IMR-90 (cell line): Measurements from ENCODE around the gene SLC7A6OS. TPM values are rescaled to one million over a fixed set of nuclear protein-coding genes. Genes with fewer than 3 reads are reported as not detected.

Experiments used
- ATAC-seq: fragments of 200-7000 bp; cut with Tn5 transposase; 2 replicates; pipeline ENCODE4 v1.9.1; 2020; ENCODE audit warnings: low read depth, mild to moderate bottlenecking, moderate library complexity
- BruUV-seq: library from RNA; stranded (reverse); fragments of 400-500 nt; replicated peaks from 2 replicates; lab custom pipeline; 2021; lab: Mats Ljungman, UMichigan
- CTCF ChIA-PET: fragments of 300-600 bp; formaldehyde crosslinking; extraction: SDS; loops from one replicate; lab custom pipeline; 2021; ENCODE audit warnings: antibody characterized with exemption; lab: Yijun Ruan, JAX
- POLR2A ChIA-PET: fragments of 300-600 bp; sonication (Branson Sonifier 250); formaldehyde crosslinking; loops from one replicate; lab custom pipeline; 2022; ENCODE audit warnings: antibody characterized with exemption; ENCODE audit not compliant: unreplicated experiment; lab: Charles Lee
- DNase-seq: peaks from one replicate; pipeline ENCODE4 v3.0.0; 2013
- H2AFZ ChIP-seq: replicated peaks from 2 replicates; pipeline ENCODE3; 2013; ENCODE audit warnings: low read length, mild to moderate bottlenecking; ENCODE audit not compliant: poor library complexity
- H2AK5ac ChIP-seq: 2 replicates; pipeline ENCODE4 v1.6.1; 2013; ENCODE audit warnings: low read depth, low read length, inconsistent platforms
- H2AK9ac ChIP-seq: replicated peaks from 2 replicates; pipeline ENCODE3; 2013; ENCODE audit warnings: mild to moderate bottlenecking, low read depth, low read length, moderate library complexity; ENCODE audit not compliant: poor library complexity
- H2BK120ac ChIP-seq: 2 replicates; pipeline ENCODE4 v1.6.1; 2013; ENCODE audit warnings: low read depth, low read length, inconsistent platforms
- H2BK15ac ChIP-seq: 3 replicates; pipeline ENCODE4 v1.6.1; 2013; ENCODE audit warnings: low read depth, low read length, inconsistent platforms
- H2BK20ac ChIP-seq: 2 replicates; pipeline ENCODE4 v1.6.1; 2013; ENCODE audit warnings: low read depth, mild to moderate bottlenecking, inconsistent platforms, low read length, moderate library complexity
- H2BK5ac ChIP-seq: 2 replicates; pipeline ENCODE4 v1.6.1; 2013; ENCODE audit warnings: mild to moderate bottlenecking, low read depth, low read length, inconsistent platforms; ENCODE audit not compliant: poor library complexity, severe bottlenecking
- H3K14ac ChIP-seq: replicated peaks from 2 replicates; pipeline ENCODE4 v1.6.1; 2013; ENCODE audit warnings: low read depth, low read length, inconsistent platforms
- H3K18ac ChIP-seq: 2 replicates; pipeline ENCODE4 v1.6.1; 2013; ENCODE audit warnings: low read depth, low read length, control low read depth
- H3K23ac ChIP-seq: 2 replicates; pipeline ENCODE4 v1.6.1; 2013; ENCODE audit warnings: low read depth, low read length, inconsistent platforms
- H3K27ac ChIP-seq: 2 replicates; pipeline ENCODE4 v1.5.1; 2013; ENCODE audit warnings: mild to moderate bottlenecking, control low read depth, low read length; ENCODE audit not compliant: insufficient read depth
- H3K27me3 ChIP-seq: 2 replicates; pipeline ENCODE4 v1.6.1; 2013; ENCODE audit warnings: low read length; ENCODE audit not compliant: control insufficient read depth, insufficient read depth
- H3K36me3 ChIP-seq: 2 replicates; pipeline ENCODE4 v1.6.1; 2013; ENCODE audit warnings: low read length, mixed read lengths; ENCODE audit not compliant: control insufficient read depth, insufficient read depth
- H3K4ac ChIP-seq: 2 replicates; pipeline ENCODE4 v1.6.1; 2013; ENCODE audit warnings: low read depth, low read length, inconsistent platforms
- H3K4me1 ChIP-seq: 2 replicates; pipeline ENCODE4 v1.6.1; 2013; ENCODE audit warnings: low read length, mixed read lengths; ENCODE audit not compliant: control insufficient read depth, insufficient read depth
- H3K4me2 ChIP-seq: 2 replicates; pipeline ENCODE4 v1.6.1; 2013; ENCODE audit warnings: low read depth, mild to moderate bottlenecking, control low read depth, low read length, moderate library complexity
- H3K4me3 ChIP-seq: 2 replicates; pipeline ENCODE4 v1.5.1; 2013; ENCODE audit warnings: low read depth, mild to moderate bottlenecking, control low read depth, low read length, moderate library complexity; ENCODE audit not compliant: insufficient read depth
- H3K56ac ChIP-seq: 2 replicates; pipeline ENCODE4 v1.6.1; 2013; ENCODE audit warnings: low read length, inconsistent platforms; ENCODE audit not compliant: insufficient read depth; ENCODE audit errors: extremely low read depth
- H3K79me1 ChIP-seq, 2 experiments: 2 replicates each; pipeline ENCODE4 v1.6.1; 2013; ENCODE audit warnings: low read length in 2 of 2, inconsistent platforms in 1 of 2, low read depth in 1 of 2
- H3K9ac ChIP-seq: 2 replicates; pipeline ENCODE4 v1.6.1; 2013; ENCODE audit warnings: low read depth, low read length, control low read depth
- H3K9me1 ChIP-seq: 2 replicates; pipeline ENCODE4 v1.6.1; 2013; ENCODE audit warnings: low read length, inconsistent platforms; ENCODE audit not compliant: insufficient read depth
- H3K9me3 ChIP-seq: 2 replicates; pipeline ENCODE4 v1.6.1; 2013; ENCODE audit warnings: low read length; ENCODE audit not compliant: control insufficient read depth, insufficient read depth
- H4K20me1 ChIP-seq: 2 replicates; pipeline ENCODE4 v1.6.1; 2013; ENCODE audit warnings: low read length, inconsistent platforms; ENCODE audit not compliant: insufficient read depth
- H4K5ac ChIP-seq: 2 replicates; pipeline ENCODE4 v1.6.1; 2013; ENCODE audit warnings: mild to moderate bottlenecking, low read depth, low read length, control low read depth
- H4K8ac ChIP-seq, 2 experiments: 2 replicates each; pipeline ENCODE4 v1.6.1; 2013; ENCODE audit warnings: low read depth in 2 of 2, low read length in 2 of 2, control low read depth in 1 of 2, inconsistent platforms in 1 of 2
- H4K91ac ChIP-seq: 2 replicates; pipeline ENCODE4 v1.6.1; 2013; ENCODE audit warnings: low read depth, low read length, inconsistent platforms; ENCODE audit not compliant: insufficient read depth
- CHD1 ChIP-seq: IDR thresholded peaks from 2 replicates; pipeline ENCODE4 v1.6.1; 2012; ENCODE audit warnings: low read depth, low read length, improper control_type of control experiment
- CTCF ChIP-seq: conservative IDR thresholded peaks from 2 replicates; pipeline ENCODE4 v1.5.1; 2012; ENCODE audit warnings: mild to moderate bottlenecking, low read depth, low read length, improper control_type of control experiment
- MAFK ChIP-seq: IDR thresholded peaks from 2 replicates; pipeline ENCODE4 v1.6.1; 2012; ENCODE audit warnings: low read depth, low read length, improper control_type of control experiment
- RCOR1 ChIP-seq: IDR thresholded peaks from 2 replicates; pipeline ENCODE4 v1.6.1; 2012; ENCODE audit warnings: mild to moderate bottlenecking, low read length, improper control_type of control experiment; ENCODE audit not compliant: insufficient replicate concordance
- RFX5 ChIP-seq: IDR thresholded peaks from 2 replicates; pipeline ENCODE4 v1.8.0; 2012; ENCODE audit warnings: low read depth, mild to moderate bottlenecking, low read length, moderate library complexity
- SMC3 ChIP-seq: fragments of 150-350 bp; IDR thresholded peaks from 2 replicates; pipeline ENCODE4 v1.6.1; 2016; ENCODE audit warnings: low read depth, mild to moderate bottlenecking, antibody characterized with exemption, low read length, moderate library complexity
- WGBS, 2 experiments: methylation state at CpG; one replicate each; pipeline versions ENCODE4 v1.1.5 to v1.1.7; 2013; ENCODE audit warnings: missing lambda C conversion rate in 2 of 2; ENCODE audit not compliant: insufficient read length in 1 of 2; ENCODE audit errors: extremely low coverage in 2 of 2; 5-methylcytosine and 5-hydroxymethylcytosine counted together
- dilution Hi-C: fragments of 300-500 bp; cut with HindIII; formaldehyde crosslinking; loops from one replicate; pipeline ENCODE4 v1.14.3; 2018; ENCODE audit warnings: low sequenced_read_pairs; ENCODE audit not compliant: unreplicated experiment
- in situ Hi-C: fragments of 300-500 bp; cut with MboI; formaldehyde crosslinking; loops from 3 replicates; pipeline ENCODE4 v1.14.3; 2019; ENCODE audit warnings: low sequenced_read_pairs, inconsistent platforms, mixed read lengths
- intact Hi-C: fragments of 100-400 bp; cut with micrococcal nuclease; formaldehyde crosslinking; loops from 2 replicates; pipeline ENCODE4 v1.10.0; 2022
- polyA plus RNA-seq, 3 experiments: library from polyadenylated mRNA; depleted of rRNA; stranded (reverse); fragments of >200 nt; gene quantifications; 2 replicates each; pipeline ENCODE4 v1.2.3, GENCODE V29; 2012; ENCODE audit warnings: low replicate concordance in 1 of 3
- total RNA-seq: library from RNA; depleted of rRNA; stranded (reverse); fragments of >200 nt; gene quantifications from 2 replicates; pipeline ENCODE4 v1.2.3, GENCODE V29; 2012
- TF ChIP-seq, protein P1 (sequence below): fragments of 150-350 bp; IDR thresholded peaks from 2 replicates; pipeline ENCODE4 v1.6.1; 2016; ENCODE audit warnings: low read depth, mild to moderate bottlenecking, low read length, moderate library complexity, borderline replicate concordance

Gene SLC7A6OS
- total and polyA plus RNA-seq, 2 of the 4 experiments (the other 2 are of a cell fraction) = 6.8 to 8.4 TPM

- Histone ChIP-seq H3K18ac (no peak overlapping the region), H2BK15ac (no peak overlapping the region), H3K79me1 (no peaks in the 10 kb centered on the region), H3K4me3 (no peak overlapping the region), H2BK120ac (no peak overlapping the region), H3K23ac (no peak overlapping the region), H3K56ac (no peak overlapping the region), H3K9me3 (no peaks in the 10 kb centered on the region), H3K27ac (no peak overlapping the region), H3K9ac (no peak overlapping the region), H4K5ac (no peak overlapping the region), H3K36me3 (peaks cover 61% of the 10 kb centered on the region), H3K4me2 (no peak overlapping the region), H4K91ac (no peak overlapping the region), H2BK5ac (no peak overlapping the region), H4K20me1 (no peaks in the 10 kb centered on the region), H2BK20ac (no peak overlapping the region), H2AK9ac (no peak overlapping the region), H3K9me1 (peaks cover 4% of the 10 kb centered on the region; the same call in 1 of the 2 replicates), H3K27me3 (no peaks in the 10 kb centered on the region), H2AK5ac (no peak overlapping the region), H3K14ac (no peak overlapping the region), H4K8ac (no peak overlapping the region), H3K4ac (no peak overlapping the region), H3K4me1 (no peaks in the 10 kb centered on the region), H2AFZ (no peak overlapping the region)
- TF ChIP-seq SMC3 (no peak), RCOR1 (no peak), MAFK (no peak), CHD1 (no peak), RFX5 (no peak), CTCF (no peak)
- TF ChIP-seq, protein P1, sequence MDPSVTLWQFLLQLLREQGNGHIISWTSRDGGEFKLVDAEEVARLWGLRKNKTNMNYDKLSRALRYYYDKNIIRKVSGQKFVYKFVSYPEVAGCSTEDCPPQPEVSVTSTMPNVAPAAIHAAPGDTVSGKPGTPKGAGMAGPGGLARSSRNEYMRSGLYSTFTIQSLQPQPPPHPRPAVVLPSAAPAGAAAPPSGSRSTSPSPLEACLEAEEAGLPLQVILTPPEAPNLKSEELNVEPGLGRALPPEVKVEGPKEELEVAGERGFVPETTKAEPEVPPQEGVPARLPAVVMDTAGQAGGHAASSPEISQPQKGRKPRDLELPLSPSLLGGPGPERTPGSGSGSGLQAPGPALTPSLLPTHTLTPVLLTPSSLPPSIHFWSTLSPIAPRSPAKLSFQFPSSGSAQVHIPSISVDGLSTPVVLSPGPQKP = no peak
- ChIA-PET CTCF (interaction anchor here (0.6 to 1.5 kb wide), 2 partner anchors 16 to 106 kb away, joined by 5 to 6 read pairs; no protein-coding TSS in a partner anchor), POLR2A (no interaction called here)
- WGBS, 2 experiments = 81% methylated on average over 5 of the region's 11 CpGs; no CpG with 5 or more reads in 1 of the 2 experiments
- BruUV-seq = no TSS peak
- dilution Hi-C loops (no loop called here), intact Hi-C loops (no loop called here), in situ Hi-C loops (no loop called here)
- DNase-seq = peak; percentile 2
- peak; percentile 36; the same call in 1 of the 2 replicates for ATAC-seq
These were observed 34.6 kb upstream of the SLC7A6OS start for GRCh38 chr16:68345351-68345810.
